Measurements from ENCODE around the gene AVPI1. TPM values are rescaled to one million over a fixed set of nuclear protein-coding genes. Genes with fewer than 3 reads are reported as not detected.

The AVPI1 gene
- total and polyA plus RNA-seq, 2 experiments from 2014 or later, result 7.4 to 7.6 TPM

DNA sequence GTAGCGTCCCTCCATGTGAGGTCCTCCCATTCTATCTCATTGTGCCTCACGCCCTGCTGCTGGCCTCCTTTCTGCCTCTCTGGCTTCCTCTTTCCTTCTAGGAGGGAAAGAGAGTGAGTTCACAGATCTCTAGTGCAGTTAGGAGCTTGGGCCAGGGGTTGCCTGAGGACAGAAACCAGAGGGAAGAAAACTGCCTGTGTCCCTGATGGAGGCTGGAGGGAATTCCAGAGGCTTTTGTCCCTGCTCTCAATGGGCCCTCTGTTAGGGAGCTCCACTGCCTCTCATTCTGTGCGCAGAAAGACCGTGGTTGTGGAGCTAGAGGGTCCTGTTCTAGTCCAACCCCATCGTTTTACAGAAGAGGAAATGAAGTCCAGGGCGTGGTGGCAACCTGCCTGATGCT, 31.1 kb upstream of the AVPI1 start (continued):
- TF ChIP-seq, protein P1, sequence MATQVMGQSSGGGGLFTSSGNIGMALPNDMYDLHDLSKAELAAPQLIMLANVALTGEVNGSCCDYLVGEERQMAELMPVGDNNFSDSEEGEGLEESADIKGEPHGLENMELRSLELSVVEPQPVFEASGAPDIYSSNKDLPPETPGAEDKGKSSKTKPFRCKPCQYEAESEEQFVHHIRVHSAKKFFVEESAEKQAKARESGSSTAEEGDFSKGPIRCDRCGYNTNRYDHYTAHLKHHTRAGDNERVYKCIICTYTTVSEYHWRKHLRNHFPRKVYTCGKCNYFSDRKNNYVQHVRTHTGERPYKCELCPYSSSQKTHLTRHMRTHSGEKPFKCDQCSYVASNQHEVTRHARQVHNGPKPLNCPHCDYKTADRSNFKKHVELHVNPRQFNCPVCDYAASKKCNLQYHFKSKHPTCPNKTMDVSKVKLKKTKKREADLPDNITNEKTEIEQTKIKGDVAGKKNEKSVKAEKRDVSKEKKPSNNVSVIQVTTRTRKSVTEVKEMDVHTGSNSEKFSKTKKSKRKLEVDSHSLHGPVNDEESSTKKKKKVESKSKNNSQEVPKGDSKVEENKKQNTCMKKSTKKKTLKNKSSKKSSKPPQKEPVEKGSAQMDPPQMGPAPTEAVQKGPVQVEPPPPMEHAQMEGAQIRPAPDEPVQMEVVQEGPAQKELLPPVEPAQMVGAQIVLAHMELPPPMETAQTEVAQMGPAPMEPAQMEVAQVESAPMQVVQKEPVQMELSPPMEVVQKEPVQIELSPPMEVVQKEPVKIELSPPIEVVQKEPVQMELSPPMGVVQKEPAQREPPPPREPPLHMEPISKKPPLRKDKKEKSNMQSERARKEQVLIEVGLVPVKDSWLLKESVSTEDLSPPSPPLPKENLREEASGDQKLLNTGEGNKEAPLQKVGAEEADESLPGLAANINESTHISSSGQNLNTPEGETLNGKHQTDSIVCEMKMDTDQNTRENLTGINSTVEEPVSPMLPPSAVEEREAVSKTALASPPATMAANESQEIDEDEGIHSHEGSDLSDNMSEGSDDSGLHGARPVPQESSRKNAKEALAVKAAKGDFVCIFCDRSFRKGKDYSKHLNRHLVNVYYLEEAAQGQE (IDR thresholded peaks at IDR 0.05; ENCODE audit: unreplicated experiment), result no peak
- no peak for TF ChIP-seq JUNB (IDR thresholded peaks at IDR 0.05; ENCODE audit: unreplicated experiment)
- TF ChIP-seq STAT1 (IDR thresholded peaks at IDR 0.05; ENCODE audit: unreplicated experiment), result no peak
- TF ChIP-seq, protein P2, sequence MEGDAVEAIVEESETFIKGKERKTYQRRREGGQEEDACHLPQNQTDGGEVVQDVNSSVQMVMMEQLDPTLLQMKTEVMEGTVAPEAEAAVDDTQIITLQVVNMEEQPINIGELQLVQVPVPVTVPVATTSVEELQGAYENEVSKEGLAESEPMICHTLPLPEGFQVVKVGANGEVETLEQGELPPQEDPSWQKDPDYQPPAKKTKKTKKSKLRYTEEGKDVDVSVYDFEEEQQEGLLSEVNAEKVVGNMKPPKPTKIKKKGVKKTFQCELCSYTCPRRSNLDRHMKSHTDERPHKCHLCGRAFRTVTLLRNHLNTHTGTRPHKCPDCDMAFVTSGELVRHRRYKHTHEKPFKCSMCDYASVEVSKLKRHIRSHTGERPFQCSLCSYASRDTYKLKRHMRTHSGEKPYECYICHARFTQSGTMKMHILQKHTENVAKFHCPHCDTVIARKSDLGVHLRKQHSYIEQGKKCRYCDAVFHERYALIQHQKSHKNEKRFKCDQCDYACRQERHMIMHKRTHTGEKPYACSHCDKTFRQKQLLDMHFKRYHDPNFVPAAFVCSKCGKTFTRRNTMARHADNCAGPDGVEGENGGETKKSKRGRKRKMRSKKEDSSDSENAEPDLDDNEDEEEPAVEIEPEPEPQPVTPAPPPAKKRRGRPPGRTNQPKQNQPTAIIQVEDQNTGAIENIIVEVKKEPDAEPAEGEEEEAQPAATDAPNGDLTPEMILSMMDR (conservative IDR thresholded peaks at IDR 0.05; ENCODE audit: low read depth in 2 of 2), result no peak

DNA sequence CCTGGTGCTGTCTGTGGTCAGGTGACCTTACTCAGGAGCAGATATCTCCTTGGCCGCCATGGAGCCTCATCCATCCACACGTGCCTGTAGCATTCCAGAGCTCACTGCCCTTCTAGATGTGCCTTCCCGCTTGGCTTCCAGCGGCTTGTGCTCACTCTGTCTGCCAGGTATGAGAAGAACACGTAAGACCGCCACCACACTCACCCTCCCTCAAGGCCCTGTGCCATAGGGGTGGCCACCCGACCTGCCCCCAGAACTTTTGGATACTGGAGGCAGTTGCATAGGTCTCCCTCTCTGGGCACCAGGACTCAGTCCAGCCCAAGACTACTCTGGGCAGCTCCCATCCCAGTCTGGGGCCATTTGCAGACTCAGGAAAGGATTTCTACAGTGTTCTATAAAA, 30.6 kb upstream of the AVPI1 start:
- Histone ChIP-seq H3K27me3 (ENCODE audit: insufficient read depth) (no peaks in the 10 kb centered on the region), H2AFZ (no peak overlapping the region), H3K36me3 (ENCODE audit: insufficient read depth) (peaks cover 7% of the 10 kb centered on the region; the same call in 1 of the 2 replicates), H3K4me2 (no peak overlapping the region), H3K4me3 (no peak overlapping the region), H3K27ac (ENCODE audit: low read depth) (peak overlapping the region; percentile 86; the same call in 1 of the 2 replicates), H4K20me1 (replicated peaks; ENCODE audit: insufficient read depth) (no peaks in the 10 kb centered on the region), H3K9me2 (ENCODE audit: insufficient read depth) (no peaks in the 10 kb centered on the region), H3K4me1 (ENCODE audit: insufficient read depth) (peaks cover 54% of the 10 kb centered on the region), H3K79me2 (replicated peaks; ENCODE audit: insufficient read depth) (peaks cover 17% of the 10 kb centered on the region), H3F3A (replicated peaks; ENCODE audit: low read depth) (peaks cover 21% of the 10 kb centered on the region)
- H3K4me1 Mint-ChIP-seq, result peaks cover 48% of the 10 kb centered on the region
- H3K27me3 Mint-ChIP-seq (ENCODE audit: insufficient read depth, low read depth, poor library complexity), result peaks cover 18% of the 10 kb centered on the region
- no peaks in the 10 kb centered on the region; the same call in 2 of the 3 replicates for H3K9me3 Mint-ChIP-seq
- H3K4me3 Mint-ChIP-seq, result no peak overlapping the region; the same call in 2 of the 3 replicates
- H3K27ac Mint-ChIP-seq, result no peak overlapping the region
- DNase-seq (ENCODE audit: low spot score) (no peak), ATAC-seq (no peak)
- H3K36me3 Mint-ChIP-seq (ENCODE audit: low read depth), result peaks cover 46% of the 10 kb centered on the region
- TF ChIP-seq EZH2phosphoT487 (IDR thresholded peaks at IDR 0.05; ENCODE audit: unreplicated experiment), result no peak
- TF ChIP-seq EZH2 (IDR thresholded peaks at IDR 0.05; ENCODE audit: low read depth, unreplicated experiment), result no peak
- TF ChIP-seq ZNF331 (CRISPR knock-in tag; IDR thresholded peaks at IDR 0.05; ENCODE audit: low read depth), result no peak
- TF ChIP-seq, protein P3, sequence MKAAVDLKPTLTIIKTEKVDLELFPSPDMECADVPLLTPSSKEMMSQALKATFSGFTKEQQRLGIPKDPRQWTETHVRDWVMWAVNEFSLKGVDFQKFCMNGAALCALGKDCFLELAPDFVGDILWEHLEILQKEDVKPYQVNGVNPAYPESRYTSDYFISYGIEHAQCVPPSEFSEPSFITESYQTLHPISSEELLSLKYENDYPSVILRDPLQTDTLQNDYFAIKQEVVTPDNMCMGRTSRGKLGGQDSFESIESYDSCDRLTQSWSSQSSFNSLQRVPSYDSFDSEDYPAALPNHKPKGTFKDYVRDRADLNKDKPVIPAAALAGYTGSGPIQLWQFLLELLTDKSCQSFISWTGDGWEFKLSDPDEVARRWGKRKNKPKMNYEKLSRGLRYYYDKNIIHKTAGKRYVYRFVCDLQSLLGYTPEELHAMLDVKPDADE (IDR thresholded peaks at IDR 0.05), result no peak
- no peak for TF ChIP-seq JUNB (IDR thresholded peaks at IDR 0.05; ENCODE audit: unreplicated experiment)
- TF ChIP-seq, protein P1 (IDR thresholded peaks at IDR 0.05; ENCODE audit: unreplicated experiment), result no peak
- TF ChIP-seq POLR2AphosphoS5 (IDR thresholded peaks at IDR 0.05; ENCODE audit: low read depth), result no peak
- TF ChIP-seq, protein P2 (conservative IDR thresholded peaks at IDR 0.05; ENCODE audit: low read depth in 2 of 2), result no peak
- no peak for TF ChIP-seq CREB1 (CRISPR knock-in tag; IDR thresholded peaks at IDR 0.05; ENCODE audit: low read depth)
- no peak for TF ChIP-seq STAT1 (IDR thresholded peaks at IDR 0.05; ENCODE audit: unreplicated experiment)
- no peak for TF ChIP-seq ZNF114 (CRISPR knock-in tag; IDR thresholded peaks at IDR 0.05)
- TF ChIP-seq NANOG (IDR thresholded peaks at IDR 0.05; ENCODE audit: borderline replicate concordance), result no peak

Data from GM23338 (cell line).